ENCODE data around the gene SUPT20HL1. TPM values are rescaled to one million over a fixed set of nuclear protein-coding genes. Genes with fewer than 3 reads are reported as not detected.

The SUPT20HL1 gene
- total RNA-seq, 4 donors from 2014 or later, result 1.6 TPM; not detected in 3

- no peaks in the 10 kb centered on the region for H3K9me3 ChIP-seq
- no peaks in the 10 kb centered on the region for H3K36me3 ChIP-seq
- no peaks in the 10 kb centered on the region for H3K4me1 ChIP-seq
- H3K27ac ChIP-seq, result no peak overlapping the region
- DNase-seq, result no peak
- H3K27me3 ChIP-seq, result no peaks in the 10 kb centered on the region
- no peak for TF ChIP-seq POLR2A (IDR thresholded peaks at IDR 0.05)
- TF ChIP-seq CTCF (IDR thresholded peaks at IDR 0.05), result no peak
- intact Hi-C loops (cut with DNase I; ENCODE audit: low total_unique reads), result no loop called here
- no peak overlapping the region for H3K4me3 ChIP-seq
These were observed 42.9 kb upstream of the SUPT20HL1 start for GRCh38 chrX:24317567-24317966.

GRCh38 chrX:24321741-24322395 lies 38.6 kb upstream of the SUPT20HL1 start:
- DNase-seq, result no peak
- H3K4me3 ChIP-seq, result no peak overlapping the region
- no peaks in the 10 kb centered on the region for H3K27me3 ChIP-seq
- H3K27ac ChIP-seq, result no peak overlapping the region
- intact Hi-C loops (cut with DNase I; ENCODE audit: low total_unique reads), result no loop called here
- H3K36me3 ChIP-seq, result no peaks in the 10 kb centered on the region
- no peaks in the 10 kb centered on the region for H3K9me3 ChIP-seq
- no peak for TF ChIP-seq CTCF (IDR thresholded peaks at IDR 0.05)
- TF ChIP-seq POLR2A (IDR thresholded peaks at IDR 0.05), result no peak
- no peaks in the 10 kb centered on the region for H3K4me1 ChIP-seq

- Histone ChIP-seq H3K4me3 (no peak overlapping the region), H3K36me3 (no peaks in the 10 kb centered on the region), H3K27me3 (no peaks in the 10 kb centered on the region), H3K27ac (no peak overlapping the region), H3K4me1 (no peaks in the 10 kb centered on the region), H3K9me3 (no peaks in the 10 kb centered on the region)
- intact Hi-C loops (cut with DNase I; ENCODE audit: low total_unique reads), result no loop called here
- TF ChIP-seq CTCF (IDR thresholded peaks at IDR 0.05) (no peak), POLR2A (IDR thresholded peaks at IDR 0.05) (no peak)
- DNase-seq, result no peak
These were observed 35.2 kb upstream of the SUPT20HL1 start for GRCh38 chrX:24325231-24325630.

- DNase-seq, result no peak
- Histone ChIP-seq H3K27me3 (no peaks in the 10 kb centered on the region), H3K4me3 (no peak overlapping the region), H3K27ac (peak overlapping the region in 1 of 2 donors; percentile 11), H3K36me3 (no peaks in the 10 kb centered on the region), H3K4me1 (no peaks in the 10 kb centered on the region), H3K9me3 (no peaks in the 10 kb centered on the region)
- TF ChIP-seq CTCF (IDR thresholded peaks at IDR 0.05), result no peak
- no peak for TF ChIP-seq POLR2A (IDR thresholded peaks at IDR 0.05)
- intact Hi-C loops (cut with DNase I; ENCODE audit: low total_unique reads), result no loop called here
These were observed 27.6 kb upstream of the SUPT20HL1 start for GRCh38 chrX:24332878-24333277.

GRCh38 chrX:24333371-24333770 lies 27.1 kb upstream of the SUPT20HL1 start:
- H3K36me3 ChIP-seq, result no peaks in the 10 kb centered on the region
- TF ChIP-seq CTCF (IDR thresholded peaks at IDR 0.05), result no peak
- no peak for TF ChIP-seq POLR2A (IDR thresholded peaks at IDR 0.05)
- intact Hi-C loops (cut with DNase I; ENCODE audit: low total_unique reads), result no loop called here
- no peaks in the 10 kb centered on the region for H3K9me3 ChIP-seq
- H3K4me1 ChIP-seq, result no peaks in the 10 kb centered on the region
- no peak overlapping the region for H3K4me3 ChIP-seq
- DNase-seq, result no peak
- peak overlapping the region in 1 of 2 donors; percentile 11 for H3K27ac ChIP-seq
- H3K27me3 ChIP-seq, result no peaks in the 10 kb centered on the region
